ENCODE measurements around the gene HS6ST2.

DNA sequence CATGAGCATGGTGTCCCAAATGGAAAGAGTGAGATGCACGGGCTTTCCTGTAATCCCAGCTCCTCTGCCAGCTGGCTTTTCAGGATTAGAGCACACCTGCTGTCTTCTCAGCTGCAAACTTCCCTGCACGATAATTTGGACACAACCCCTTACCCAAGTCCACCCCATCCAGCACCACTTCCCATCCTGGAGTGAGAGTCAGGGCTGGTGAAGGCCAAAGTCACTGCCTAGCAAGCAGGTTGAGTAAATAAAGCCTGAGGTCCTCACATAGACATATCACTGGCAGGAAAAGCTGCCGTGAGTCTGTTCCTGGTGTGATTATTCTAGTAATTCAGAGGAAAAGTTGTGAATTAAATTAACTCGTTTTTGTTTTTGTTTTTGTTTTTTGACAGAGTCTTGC, 355.7 kb downstream of the HS6ST2 start:
- TF ChIP-seq, protein P1, sequence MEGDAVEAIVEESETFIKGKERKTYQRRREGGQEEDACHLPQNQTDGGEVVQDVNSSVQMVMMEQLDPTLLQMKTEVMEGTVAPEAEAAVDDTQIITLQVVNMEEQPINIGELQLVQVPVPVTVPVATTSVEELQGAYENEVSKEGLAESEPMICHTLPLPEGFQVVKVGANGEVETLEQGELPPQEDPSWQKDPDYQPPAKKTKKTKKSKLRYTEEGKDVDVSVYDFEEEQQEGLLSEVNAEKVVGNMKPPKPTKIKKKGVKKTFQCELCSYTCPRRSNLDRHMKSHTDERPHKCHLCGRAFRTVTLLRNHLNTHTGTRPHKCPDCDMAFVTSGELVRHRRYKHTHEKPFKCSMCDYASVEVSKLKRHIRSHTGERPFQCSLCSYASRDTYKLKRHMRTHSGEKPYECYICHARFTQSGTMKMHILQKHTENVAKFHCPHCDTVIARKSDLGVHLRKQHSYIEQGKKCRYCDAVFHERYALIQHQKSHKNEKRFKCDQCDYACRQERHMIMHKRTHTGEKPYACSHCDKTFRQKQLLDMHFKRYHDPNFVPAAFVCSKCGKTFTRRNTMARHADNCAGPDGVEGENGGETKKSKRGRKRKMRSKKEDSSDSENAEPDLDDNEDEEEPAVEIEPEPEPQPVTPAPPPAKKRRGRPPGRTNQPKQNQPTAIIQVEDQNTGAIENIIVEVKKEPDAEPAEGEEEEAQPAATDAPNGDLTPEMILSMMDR (IDR thresholded peaks at IDR 0.05; ENCODE audit: low read depth, low read length, missing input control): no peak
- TF ChIP-seq, protein P2, sequence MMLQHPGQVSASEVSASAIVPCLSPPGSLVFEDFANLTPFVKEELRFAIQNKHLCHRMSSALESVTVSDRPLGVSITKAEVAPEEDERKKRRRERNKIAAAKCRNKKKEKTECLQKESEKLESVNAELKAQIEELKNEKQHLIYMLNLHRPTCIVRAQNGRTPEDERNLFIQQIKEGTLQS (IDR thresholded peaks at IDR 0.05): no peak
- TF ChIP-seq, protein P3, sequence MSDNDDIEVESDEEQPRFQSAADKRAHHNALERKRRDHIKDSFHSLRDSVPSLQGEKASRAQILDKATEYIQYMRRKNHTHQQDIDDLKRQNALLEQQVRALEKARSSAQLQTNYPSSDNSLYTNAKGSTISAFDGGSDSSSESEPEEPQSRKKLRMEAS (IDR thresholded peaks at IDR 0.05): no peak
- TF ChIP-seq TAF1 (conservative IDR thresholded peaks at IDR 0.05): no peak
